Measurements from ENCODE around the gene GINS2.

The GINS2 gene

DNA sequence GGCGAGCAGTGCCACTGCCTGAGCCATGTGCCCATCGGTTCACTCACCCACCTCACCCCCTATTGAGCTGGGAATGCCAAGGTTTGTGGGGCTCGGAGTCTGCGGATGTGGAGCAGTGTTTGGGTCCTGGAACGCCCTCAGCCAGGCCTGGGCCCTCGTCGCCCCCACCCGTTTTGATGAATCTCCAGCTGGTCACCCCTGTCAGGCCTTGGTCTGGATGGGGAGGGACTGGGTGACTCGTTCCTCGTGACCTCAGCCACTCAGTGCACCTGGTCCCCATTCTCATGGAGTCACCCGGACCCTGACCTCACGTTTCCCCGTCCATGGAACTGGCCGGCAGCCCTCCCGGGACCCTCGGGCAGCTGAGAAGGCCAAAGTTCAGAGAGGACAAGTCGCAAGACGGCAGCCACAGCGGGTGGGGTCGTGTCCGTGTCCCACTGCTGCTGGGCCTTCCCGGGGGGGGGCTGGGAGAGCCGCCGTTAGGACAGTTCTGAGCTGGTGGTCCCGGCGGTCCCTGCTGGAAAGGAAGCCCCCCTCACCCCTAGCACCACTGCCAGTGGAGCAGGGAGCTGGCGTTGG lies 52.4 kb downstream of the GINS2 start:
- no peak for DNase-seq (ENCODE audit: low spot score)
- Mint-ChIP-seq H3K27ac (no peak overlapping the region), H3K27me3 (ENCODE audit: low read depth) (no peaks in the 10 kb centered on the region), H3K36me3 (ENCODE audit: low read depth) (no peaks in the 10 kb centered on the region), H3K4me3 (no peak overlapping the region), H3K9me3 (no peaks in the 10 kb centered on the region), H3K4me1 (ENCODE audit: low read depth) (no peaks in the 10 kb centered on the region)

DNA sequence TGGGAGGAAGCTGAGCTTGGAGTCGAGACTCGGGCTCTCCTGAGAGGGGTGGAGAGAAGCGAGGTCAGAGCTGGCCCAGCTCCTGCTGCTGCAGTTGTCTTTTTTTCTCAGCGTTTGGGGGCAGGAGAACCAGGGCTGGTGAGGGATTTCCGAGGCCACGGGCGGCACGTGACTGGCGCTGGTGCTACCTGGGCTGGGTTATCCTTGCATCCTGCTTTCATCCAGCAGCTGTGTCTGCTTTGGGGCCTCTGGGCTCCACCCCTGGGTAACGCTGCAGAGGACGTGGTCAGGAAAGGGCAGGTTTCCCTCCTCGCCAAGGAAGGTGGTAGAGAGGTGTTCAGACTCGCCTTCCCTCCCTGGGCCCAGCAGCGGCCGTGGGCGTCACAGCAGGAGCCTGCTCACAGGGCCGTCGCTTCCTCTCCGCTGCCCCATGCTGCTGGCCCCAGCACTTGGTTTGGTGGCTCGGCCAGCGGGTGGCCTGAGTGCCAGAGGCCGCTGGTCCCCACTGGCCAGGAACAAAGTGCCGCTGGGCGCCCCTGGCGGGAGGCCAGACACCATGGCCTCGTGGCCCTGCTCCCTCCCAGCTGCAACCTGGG lies 53.1 kb downstream of the GINS2 start:
- Mint-ChIP-seq H3K4me3 (no peak overlapping the region), H3K27ac (no peak overlapping the region)

DNA sequence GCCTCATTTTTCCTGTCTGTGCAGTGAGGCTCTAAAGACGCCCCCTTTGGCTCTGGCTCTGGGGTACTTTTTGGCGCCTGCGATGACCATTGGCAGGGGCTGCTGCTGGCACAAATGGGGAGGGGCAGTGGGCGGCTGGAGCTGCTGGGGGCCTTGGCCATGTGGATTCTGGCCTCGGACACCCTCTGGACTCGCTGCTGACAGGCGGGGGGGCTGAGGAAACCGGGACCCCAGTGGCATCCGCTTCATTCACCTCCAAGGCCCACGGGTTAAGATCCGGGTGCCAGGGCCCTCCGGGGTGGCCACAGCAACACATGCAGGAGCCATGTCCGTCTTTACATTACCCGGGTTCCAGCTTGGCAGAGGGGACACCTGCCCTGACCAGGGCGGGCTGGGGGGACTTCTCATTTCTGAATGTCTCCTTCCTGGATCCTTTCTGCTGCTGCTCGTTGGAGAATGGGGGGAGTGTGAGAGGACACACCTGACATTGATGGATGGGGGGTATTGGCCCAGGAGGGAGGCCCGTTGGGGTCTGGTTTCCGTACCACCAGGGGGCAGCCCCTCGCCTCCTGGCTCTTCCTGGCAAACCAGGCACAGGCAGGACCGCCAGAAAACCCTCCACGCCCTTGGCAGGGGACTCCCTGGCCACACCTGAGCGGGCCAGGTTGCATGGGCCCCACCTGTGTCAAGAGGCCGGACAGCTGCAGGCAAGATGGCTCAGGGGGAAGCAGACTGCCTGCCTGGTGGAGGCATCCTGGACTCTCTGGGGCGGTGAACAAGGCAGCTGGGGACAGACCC lies 53.8 kb downstream of the GINS2 start:
- Mint-ChIP-seq H3K4me3 (no peak overlapping the region), H3K27ac (no peak overlapping the region), H3K9me3 (peaks cover 4% of the 10 kb centered on the region), H3K4me1 (ENCODE audit: low read depth) (no peaks in the 10 kb centered on the region), H3K27me3 (ENCODE audit: low read depth) (no peaks in the 10 kb centered on the region), H3K36me3 (ENCODE audit: low read depth) (peaks cover 3% of the 10 kb centered on the region)
- DNase-seq (ENCODE audit: low spot score), result no peak

More for the DNA sequence above, 53.1 kb downstream of the GINS2 start:
- Mint-ChIP-seq H3K9me3 (no peaks in the 10 kb centered on the region), H3K4me1 (ENCODE audit: low read depth) (no peaks in the 10 kb centered on the region), H3K27me3 (ENCODE audit: low read depth) (no peaks in the 10 kb centered on the region), H3K36me3 (ENCODE audit: low read depth) (no peaks in the 10 kb centered on the region)
- DNase-seq (ENCODE audit: low spot score), result no peak

- Mint-ChIP-seq H3K4me1 (ENCODE audit: low read depth) (no peaks in the 10 kb centered on the region), H3K9me3 (peaks cover 12% of the 10 kb centered on the region), H3K27ac (no peak overlapping the region), H3K4me3 (no peak overlapping the region), H3K27me3 (ENCODE audit: low read depth) (no peaks in the 10 kb centered on the region), H3K36me3 (ENCODE audit: low read depth) (peaks cover 13% of the 10 kb centered on the region)
- DNase-seq (ENCODE audit: low spot score), result no peak
These were observed 54.9 kb downstream of the GINS2 start for GRCh38 chr16:85633888-85634287.

DNA sequence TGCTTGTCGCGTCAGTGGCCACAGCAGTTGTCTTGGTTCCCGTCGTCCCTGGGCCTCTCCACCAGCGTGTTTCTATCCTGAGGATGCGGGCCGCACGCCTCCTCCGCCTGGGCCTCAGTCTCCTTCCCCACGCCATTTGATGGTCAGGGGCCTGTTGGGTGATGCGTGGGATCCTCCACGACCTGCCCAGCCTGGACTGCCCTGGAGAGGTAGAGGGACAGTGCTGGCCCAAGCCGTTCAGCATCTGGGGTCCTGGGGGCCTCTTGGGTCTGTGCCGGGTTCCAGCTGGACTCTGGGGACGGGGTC lies 55.4 kb downstream of the GINS2 start:
- no peak for DNase-seq (ENCODE audit: low spot score)
- Mint-ChIP-seq H3K36me3 (ENCODE audit: low read depth) (peaks cover 18% of the 10 kb centered on the region), H3K4me1 (ENCODE audit: low read depth) (peaks cover 2% of the 10 kb centered on the region), H3K4me3 (no peak overlapping the region), H3K27me3 (ENCODE audit: low read depth) (no peaks in the 10 kb centered on the region), H3K27ac (no peak overlapping the region), H3K9me3 (peaks cover 16% of the 10 kb centered on the region)

GRCh38 chr16:85632709-85633437 lies 55.9 kb downstream of the GINS2 start:
- H3K27ac Mint-ChIP-seq, result no peak overlapping the region
- no peak for DNase-seq (ENCODE audit: low spot score)
- no peak overlapping the region for H3K4me3 Mint-ChIP-seq
- H3K27me3 Mint-ChIP-seq (ENCODE audit: low read depth), result no peaks in the 10 kb centered on the region
- peaks cover 16% of the 10 kb centered on the region for H3K9me3 Mint-ChIP-seq
- H3K4me1 Mint-ChIP-seq (ENCODE audit: low read depth), result peaks cover 2% of the 10 kb centered on the region
- peaks cover 19% of the 10 kb centered on the region for H3K36me3 Mint-ChIP-seq (ENCODE audit: low read depth)

DNA sequence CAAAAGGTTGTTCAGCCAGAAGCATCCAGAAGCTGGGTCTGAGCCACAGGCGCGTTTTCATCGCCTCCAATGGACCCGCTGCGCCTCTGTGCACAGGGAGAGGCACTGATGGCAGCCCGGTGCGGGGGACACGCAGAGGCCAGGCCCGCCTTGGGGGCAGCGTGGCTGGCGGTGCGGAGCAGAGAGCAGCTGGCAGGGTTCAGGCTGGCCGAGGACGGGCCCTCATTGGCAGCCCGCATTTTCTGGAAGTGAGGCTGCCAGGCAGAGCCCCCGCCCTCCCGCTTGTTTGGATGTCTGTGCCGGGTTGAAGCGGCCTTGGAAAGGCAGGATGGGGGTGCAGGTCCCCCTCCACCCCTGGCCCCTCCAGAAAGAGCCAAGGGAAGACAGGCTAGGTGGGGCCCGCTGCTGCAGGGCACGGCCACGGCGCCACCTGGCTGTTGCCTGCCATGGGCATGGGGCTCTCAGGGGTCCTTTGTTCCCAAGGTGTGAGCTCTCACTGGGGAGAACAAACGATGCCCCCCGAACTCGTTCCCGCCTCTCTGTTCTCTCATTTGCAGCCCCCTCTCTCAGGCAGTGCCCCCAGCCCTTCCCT lies 56.9 kb downstream of the GINS2 start:
- Mint-ChIP-seq H3K9me3 (peaks cover 16% of the 10 kb centered on the region), H3K4me1 (ENCODE audit: low read depth) (peaks cover 4% of the 10 kb centered on the region), H3K36me3 (ENCODE audit: low read depth) (peaks cover 24% of the 10 kb centered on the region), H3K4me3 (no peak overlapping the region), H3K27ac (no peak overlapping the region), H3K27me3 (ENCODE audit: low read depth) (no peaks in the 10 kb centered on the region)
- DNase-seq (ENCODE audit: low spot score), result no peak

DNA sequence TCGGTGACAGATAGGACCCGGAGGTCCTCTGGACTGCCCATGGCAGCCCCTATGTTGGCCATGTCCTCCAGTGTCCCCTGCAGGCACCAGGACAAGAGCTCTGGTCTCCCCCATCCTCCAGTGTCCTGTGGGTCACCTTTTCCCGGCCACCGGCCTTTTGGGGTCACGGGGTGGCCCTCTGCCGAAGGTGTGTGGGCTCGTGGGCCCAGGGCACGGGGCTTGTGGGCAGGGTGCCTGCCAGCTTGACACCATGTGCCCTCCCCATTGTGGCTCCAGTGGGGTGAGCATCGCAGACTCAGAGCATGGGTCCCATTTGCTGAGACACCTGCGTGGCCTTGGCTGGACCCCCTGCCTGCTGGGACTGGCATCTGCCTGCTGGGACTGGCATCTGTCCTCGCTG lies 57.5 kb downstream of the GINS2 start:
- Mint-ChIP-seq H3K36me3 (ENCODE audit: low read depth) (peaks cover 24% of the 10 kb centered on the region), H3K27me3 (ENCODE audit: low read depth) (no peaks in the 10 kb centered on the region), H3K27ac (no peak overlapping the region), H3K9me3 (peaks cover 16% of the 10 kb centered on the region), H3K4me1 (ENCODE audit: low read depth) (peaks cover 7% of the 10 kb centered on the region), H3K4me3 (no peak overlapping the region)
- no peak for DNase-seq (ENCODE audit: low spot score)

GRCh38 chr16:85629853-85630252 lies 58.9 kb downstream of the GINS2 start:
- Mint-ChIP-seq H3K27ac (no peak overlapping the region), H3K4me1 (ENCODE audit: low read depth) (peaks cover 7% of the 10 kb centered on the region), H3K36me3 (ENCODE audit: low read depth) (peaks cover 24% of the 10 kb centered on the region), H3K4me3 (no peak overlapping the region), H3K9me3 (peaks cover 16% of the 10 kb centered on the region), H3K27me3 (ENCODE audit: low read depth) (no peaks in the 10 kb centered on the region)
- no peak for DNase-seq (ENCODE audit: low spot score)

GRCh38 chr16:85629326-85629725 lies 59.4 kb downstream of the GINS2 start:
- no peak for DNase-seq (ENCODE audit: low spot score)
- Mint-ChIP-seq H3K27me3 (ENCODE audit: low read depth) (no peaks in the 10 kb centered on the region), H3K4me3 (no peak overlapping the region), H3K4me1 (ENCODE audit: low read depth) (peaks cover 7% of the 10 kb centered on the region), H3K9me3 (peaks cover 16% of the 10 kb centered on the region), H3K36me3 (ENCODE audit: low read depth) (peaks cover 24% of the 10 kb centered on the region), H3K27ac (no peak overlapping the region)

DNA sequence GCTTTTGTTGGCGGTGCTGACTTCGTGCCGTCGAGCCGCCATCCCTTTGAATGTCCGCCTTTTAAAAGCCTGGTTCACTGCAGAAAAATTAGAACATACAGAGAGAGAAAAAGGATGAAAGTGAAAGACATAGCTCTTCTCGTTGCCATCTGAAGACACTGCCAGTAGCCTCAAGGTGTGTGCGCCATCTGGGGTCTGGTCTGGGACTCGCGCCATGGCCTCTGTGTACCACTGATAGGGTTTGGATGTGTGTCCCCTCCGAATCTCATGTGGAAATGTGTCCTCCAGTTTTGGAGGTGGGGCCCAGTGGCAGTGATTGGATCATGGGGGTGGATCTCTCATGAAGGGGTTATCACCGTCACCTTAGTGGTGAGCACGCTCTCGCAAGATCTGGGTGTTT lies 60.1 kb downstream of the GINS2 start:
- H3K4me3 Mint-ChIP-seq, result no peak overlapping the region

GRCh38 chr16:85628265-85628556 lies 60.5 kb downstream of the GINS2 start:
- Mint-ChIP-seq H3K27ac (no peak overlapping the region), H3K4me3 (no peak overlapping the region), H3K4me1 (ENCODE audit: low read depth) (peaks cover 7% of the 10 kb centered on the region), H3K27me3 (ENCODE audit: low read depth) (no peaks in the 10 kb centered on the region), H3K9me3 (peaks cover 16% of the 10 kb centered on the region), H3K36me3 (ENCODE audit: low read depth) (peaks cover 24% of the 10 kb centered on the region)
- no peak for DNase-seq (ENCODE audit: low spot score)

More for the DNA sequence above, 60.1 kb downstream of the GINS2 start:
- Mint-ChIP-seq H3K4me1 (ENCODE audit: low read depth) (peaks cover 7% of the 10 kb centered on the region), H3K27ac (no peak overlapping the region), H3K27me3 (ENCODE audit: low read depth) (no peaks in the 10 kb centered on the region), H3K36me3 (ENCODE audit: low read depth) (peaks cover 24% of the 10 kb centered on the region), H3K9me3 (peaks cover 16% of the 10 kb centered on the region)
- DNase-seq (ENCODE audit: low spot score), result no peak

DNA sequence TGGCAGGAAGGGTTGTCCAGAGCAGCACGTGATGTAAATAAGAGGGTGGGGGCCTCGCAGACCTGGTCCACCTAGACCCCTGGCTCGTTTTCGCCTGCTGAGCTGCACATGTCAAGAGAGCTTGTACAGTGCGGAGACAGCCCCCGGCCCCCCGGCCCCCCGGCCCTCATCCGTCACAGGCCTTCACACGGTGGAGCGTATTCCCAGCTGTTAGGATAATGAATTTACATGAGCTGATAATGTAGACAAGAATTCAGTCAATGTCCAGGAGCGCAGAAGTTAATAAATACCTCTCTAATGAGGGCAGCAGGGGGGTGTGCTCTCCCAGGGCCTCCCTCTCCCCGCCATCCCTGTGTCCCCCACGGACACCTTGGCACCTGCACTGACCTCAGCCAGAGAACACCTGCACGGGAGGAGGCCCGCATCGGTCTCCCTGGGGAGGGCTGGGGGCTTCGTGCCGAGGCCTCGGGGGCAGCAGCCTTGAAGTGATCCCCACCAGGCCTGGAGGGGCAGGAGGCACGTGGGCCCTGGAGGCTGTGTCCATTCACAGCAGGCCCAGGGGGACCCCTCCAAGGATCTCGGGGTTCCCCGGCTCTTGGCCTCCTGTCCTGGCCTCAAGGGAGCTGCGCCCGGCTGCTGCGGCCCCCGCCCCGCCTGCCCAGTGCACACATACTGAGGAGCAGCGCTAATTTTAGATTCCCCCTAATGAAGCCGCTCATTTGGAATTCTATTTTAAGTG lies 61.1 kb downstream of the GINS2 start:
- H3K9me3 Mint-ChIP-seq, result peaks cover 16% of the 10 kb centered on the region
- H3K27me3 Mint-ChIP-seq (ENCODE audit: low read depth), result no peaks in the 10 kb centered on the region
- H3K4me3 Mint-ChIP-seq, result no peak overlapping the region
- peaks cover 24% of the 10 kb centered on the region for H3K36me3 Mint-ChIP-seq (ENCODE audit: low read depth)
- DNase-seq (ENCODE audit: low spot score), result no peak
- H3K27ac Mint-ChIP-seq, result no peak overlapping the region
- peaks cover 7% of the 10 kb centered on the region for H3K4me1 Mint-ChIP-seq (ENCODE audit: low read depth)

Measured in T-helper 2 cell treated with Interferon-gamma antibody and Interleukin-4, amounts not matched to agents 5 μg/mL and 100 μg/mL, for 36 hours (primary cell).